ENCODE measurements around the gene ATP10D.
"Not testable (repeated sequence)": the region's sequence is repeated elsewhere in the genome, so short reads cannot be mapped to it uniquely, and the experiment has no call there.

Gene ATP10D

DNA sequence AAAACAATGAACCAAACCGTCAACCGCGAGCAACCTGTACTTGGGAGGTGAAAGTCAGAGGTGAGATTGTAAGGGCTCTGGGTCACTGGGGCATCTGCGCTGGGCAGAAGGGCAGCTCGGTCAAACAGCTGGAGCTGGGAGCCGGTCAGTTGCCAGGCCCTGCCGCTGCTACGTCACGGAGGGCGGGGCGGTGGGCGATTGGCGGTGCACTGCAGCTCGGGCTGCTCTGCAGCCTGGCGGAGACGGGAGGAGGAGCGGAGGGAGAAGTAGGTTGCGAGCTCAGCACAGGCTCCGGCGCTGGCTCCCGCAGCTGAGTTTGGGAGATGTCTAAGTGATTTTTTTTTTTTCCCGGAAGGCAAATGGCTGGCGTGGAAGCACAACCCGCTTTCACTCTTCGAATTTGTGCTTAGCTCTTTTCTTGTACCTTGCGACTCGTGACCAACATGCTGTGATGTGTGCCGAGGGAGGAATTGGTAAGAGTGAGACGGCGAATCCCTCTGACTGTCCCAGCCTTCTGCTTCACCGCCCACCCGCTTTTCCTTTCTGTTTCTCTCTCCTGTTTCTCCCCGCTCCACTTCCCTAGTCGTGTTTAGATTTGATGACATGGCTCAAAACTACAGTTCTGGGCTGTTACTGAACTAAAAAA, at the start of gene ATP10D:
Gene ATP10D (plus strand): TSS at position 229 of the 646 bp plus-strand sequence. CDS start 27,266 bp downstream, outside the sequence.
- DNase-seq (ENCODE audit: low read depth): peak; percentile 64

DNA sequence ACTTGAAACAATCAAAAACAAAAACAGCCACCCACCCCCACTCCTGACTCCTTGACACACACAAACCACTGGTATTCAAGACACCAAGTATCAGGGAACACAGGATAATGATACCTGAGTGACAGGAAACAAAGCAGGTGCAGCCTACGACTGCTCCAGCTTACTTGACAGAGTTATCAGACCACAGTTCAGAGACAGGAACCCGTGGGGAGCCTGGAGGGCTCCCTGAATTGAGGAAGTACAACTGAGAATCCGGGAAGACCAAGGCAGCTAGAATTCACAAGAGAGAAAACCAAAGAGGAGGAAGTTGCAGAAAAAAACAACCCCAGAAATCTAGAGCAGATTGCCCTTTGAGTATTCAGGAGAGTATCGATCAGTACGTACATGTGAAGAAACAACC, 42.1 kb upstream of the ATP10D start:
- DNase-seq (ENCODE audit: low read depth): no peak

DNA sequence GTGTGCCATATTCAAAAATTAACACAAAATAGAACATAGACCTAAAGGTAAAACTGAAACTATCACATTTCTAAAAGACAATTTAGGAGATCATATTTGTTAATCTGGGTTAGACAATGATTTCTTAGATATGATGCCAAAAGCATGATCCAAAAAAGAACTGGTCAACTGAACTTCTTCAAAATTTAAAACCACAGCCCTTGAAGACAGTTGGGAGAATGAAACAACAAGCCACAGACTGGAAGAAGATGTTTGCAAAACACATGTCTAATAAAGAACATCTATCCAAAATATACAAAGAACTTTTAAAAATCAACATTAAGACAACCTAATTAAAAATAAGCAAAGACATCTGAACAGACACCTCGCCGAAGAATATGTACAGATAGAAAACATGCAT, 41.0 kb upstream of the ATP10D start:
- DNase-seq (ENCODE audit: low read depth): no peak

DNA sequence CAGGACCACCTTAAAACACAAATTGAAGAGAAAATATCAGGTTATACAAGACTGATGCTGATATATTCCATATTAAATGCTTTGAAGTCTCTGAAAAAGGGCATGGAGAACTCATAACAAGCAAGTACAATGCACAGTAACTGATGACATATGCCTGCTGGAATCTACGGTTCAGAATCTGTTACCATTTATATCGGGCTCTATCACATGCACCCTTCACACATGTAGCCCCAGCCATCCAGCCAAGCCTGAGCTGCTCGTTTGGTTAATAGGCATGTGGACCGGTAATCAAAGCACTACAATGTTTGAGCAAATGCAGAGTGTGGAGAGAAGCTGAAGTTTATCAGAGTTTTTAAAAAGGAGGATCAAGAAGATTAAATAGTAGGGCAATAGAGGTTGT, 33.4 kb upstream of the ATP10D start:
- no peak for DNase-seq (ENCODE audit: low read depth)

DNA sequence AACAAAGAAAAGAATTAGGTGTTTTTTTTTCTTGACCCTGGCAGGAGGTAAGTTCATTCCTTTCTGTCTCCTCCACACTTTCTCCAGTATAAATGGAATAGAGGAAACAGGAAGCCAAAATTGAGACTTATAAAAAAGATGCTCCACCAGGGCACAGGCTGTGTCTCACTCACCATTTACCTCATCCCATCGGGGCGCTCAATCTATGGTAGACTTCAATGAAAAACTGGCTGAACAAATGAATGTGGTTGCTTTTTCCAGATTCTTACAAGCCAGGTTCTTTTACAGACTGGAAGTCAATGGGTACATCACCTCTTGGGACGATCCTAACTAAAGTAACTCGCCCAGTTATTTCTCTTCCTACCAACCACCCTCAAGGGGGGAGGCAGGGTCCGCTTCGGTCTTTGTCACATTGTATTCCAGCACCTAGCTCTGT, 22.3 kb upstream of the ATP10D start:
- no peak for DNase-seq (ENCODE audit: low read depth)

DNA sequence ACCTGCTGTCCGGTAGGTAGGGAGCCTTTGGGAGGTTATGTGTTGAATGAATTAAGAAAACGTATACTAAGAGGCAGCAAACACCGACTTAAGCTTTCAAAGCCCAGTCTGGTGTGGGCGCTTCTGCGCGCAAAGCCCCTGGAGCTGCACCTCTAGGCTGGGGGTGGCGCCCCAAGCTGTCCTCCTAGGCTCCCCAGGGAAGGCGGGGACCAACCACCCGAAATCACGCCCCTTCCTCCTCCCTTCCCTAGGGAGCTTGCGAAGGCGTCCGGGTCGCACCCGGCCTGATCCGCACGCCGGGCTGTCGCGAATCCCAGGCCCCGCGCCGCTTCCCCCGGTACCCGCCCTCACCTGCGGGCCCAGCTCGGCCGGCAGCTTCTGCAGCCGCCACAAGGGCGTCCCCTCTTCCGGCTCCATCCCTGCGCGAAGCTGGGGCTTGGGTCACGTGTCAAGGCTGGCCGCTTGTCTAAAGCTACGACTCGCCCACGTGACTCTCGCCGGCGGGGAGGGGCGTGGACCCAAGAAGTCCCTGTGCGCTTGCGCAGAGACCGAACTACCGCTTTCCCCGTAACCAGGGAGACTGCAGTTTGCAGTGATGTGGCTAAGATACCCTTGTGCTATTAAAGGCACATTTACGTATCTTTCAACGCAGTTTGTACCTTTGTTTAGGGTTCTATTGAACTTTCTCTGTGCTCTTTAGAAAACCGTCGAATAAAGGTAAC, 21.7 kb upstream of the ATP10D start, which contains the start of gene COMMD8:
Gene COMMD8 (minus strand): TSS at position 468 of the 722 bp plus-strand sequence. CDS start 51 bp downstream, at position 417.
- DNase-seq (ENCODE audit: low read depth): peak; percentile 94

DNA sequence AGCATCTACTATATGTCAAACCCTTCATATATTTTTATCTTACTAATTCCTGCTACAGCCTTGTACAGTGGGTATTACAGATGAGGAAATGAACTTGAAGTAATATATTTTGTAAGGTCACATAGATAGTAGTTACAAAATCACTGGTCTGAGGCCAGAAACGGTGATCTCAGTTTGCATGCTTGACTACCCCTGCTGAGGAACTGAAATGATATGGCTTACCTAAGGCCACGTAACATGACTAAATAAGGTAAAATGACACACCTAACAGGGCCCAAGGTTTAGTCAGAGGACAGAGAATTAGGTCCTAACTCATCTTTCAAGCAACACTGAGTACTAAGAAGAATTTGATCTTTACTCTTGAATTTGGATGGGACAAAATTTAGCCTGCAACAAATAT, 20.1 kb upstream of the ATP10D start:
- no peak for DNase-seq (ENCODE audit: low read depth)

DNA sequence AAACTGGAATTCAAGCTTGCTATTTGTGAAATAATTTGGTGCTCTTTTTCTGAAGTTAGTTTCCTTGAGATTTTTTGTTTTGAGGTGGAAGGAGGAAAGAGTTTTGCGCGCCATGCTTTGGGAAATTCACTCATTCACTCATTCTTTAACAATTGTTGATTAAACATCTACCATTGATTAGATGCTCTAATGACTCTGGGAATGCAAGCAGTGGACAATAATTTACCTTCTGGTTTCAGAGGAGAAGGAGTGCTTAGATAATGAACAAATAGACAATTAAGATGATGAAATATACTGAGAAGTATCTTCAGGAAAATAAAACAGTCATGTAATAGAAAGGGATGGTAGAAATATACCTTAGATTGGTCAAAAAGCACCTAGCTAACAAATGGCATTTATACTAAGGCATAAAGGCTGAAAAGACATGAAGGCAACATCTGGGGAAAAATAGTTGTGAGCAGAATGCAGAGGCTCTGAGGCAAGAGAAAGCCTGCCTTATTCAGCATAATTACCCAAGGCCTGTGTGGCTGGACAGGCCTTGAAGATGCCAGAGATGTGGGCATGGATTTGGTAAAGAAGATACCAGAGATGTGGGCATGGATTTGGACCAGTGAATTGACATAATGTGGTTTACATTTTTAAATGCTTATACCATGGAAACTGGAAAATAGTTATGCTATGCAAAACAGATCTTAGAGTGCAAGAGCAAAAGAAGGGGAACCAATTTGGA, 18.9 kb upstream of the ATP10D start:
- DNase-seq (ENCODE audit: low read depth): no peak

DNA sequence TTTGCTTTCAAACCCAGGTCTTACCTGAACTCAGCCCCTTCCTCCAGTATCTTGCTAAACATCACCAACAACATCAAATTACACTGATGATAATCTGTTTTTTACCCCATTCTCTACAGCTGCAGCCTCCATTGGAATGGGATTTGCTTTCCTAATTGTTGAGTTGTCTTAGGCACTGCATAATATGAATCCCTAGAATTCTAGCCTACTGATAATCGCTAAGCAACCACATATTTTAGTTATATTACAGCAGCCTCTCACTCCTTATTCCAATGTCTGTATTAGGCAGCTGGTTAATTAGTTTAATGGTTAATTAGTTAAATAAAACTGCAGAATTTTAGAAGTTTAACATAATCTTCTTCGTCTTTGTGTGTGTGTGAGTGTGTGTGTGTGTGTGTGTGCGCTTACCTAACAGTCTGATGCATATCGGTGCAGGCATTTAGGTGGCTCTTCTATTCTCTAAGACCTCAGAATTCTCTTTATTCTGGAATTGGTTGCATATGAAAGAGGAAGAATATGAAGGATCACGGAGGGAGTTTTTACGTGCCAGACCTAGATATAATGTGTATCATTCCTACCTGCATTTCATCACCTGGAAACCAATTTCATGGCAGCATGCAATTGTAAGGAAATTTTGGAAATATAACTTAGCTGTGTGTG, 16.2 kb upstream of the ATP10D start:
- DNase-seq (ENCODE audit: low read depth): no peak

DNA sequence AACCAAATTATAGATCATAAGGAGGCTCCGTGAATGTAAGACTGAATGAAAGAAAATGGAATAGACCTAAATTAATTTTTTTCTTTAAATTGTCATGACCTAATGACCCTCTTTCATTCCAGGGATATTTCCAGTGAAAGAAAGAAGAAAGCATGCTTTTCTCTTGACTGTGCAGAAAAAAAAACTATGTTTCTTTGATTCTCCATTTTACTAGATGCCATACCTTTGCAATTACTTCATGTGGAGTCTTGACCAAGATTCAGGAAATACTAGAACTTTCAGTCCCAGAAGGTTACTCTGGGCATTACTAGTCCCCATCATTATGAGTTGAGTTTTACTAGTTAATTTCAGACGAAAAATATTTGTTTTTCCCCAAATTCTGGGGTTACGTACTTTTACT, 15.1 kb upstream of the ATP10D start:
- DNase-seq (ENCODE audit: low read depth): no peak

DNA sequence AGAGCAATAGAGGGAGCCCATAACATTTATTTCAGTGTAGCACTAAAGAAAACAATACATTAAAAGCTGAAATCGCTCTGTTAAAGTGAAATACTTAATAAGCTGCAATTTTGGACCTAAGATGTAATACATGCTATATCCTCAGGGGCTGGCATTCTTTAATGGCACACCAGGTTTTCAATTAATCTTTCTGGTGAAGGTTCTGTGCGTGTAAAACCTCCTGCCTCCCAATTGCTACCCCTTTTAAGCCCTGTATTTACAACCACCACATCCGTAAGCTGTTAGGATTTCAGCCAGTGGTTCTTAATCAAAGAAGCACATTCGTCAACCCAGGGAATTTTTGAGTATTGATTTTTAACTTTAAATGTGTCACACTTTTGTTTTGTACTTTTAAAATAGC, 14.0 kb upstream of the ATP10D start:
- DNase-seq (ENCODE audit: low read depth): no peak

DNA sequence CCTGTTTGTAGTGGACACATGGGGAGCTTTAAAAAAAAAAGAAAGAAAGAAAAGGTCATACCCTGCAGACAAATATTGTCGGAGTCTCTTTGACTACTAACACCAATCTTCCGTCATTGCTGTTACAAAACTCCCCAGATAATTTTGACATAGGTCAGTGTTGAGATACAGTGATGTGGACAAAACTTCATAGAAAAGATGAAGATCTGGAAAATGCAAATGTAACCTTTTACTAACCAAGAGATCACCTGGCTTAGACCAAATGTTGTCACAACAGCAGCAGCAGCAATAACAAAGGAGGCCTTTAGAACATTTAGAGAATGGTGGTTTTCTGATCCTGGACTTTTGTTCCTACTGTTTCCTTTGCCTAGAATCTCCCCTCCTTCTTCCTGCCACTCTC, 13.5 kb upstream of the ATP10D start:
- DNase-seq (ENCODE audit: low read depth): no peak

DNA sequence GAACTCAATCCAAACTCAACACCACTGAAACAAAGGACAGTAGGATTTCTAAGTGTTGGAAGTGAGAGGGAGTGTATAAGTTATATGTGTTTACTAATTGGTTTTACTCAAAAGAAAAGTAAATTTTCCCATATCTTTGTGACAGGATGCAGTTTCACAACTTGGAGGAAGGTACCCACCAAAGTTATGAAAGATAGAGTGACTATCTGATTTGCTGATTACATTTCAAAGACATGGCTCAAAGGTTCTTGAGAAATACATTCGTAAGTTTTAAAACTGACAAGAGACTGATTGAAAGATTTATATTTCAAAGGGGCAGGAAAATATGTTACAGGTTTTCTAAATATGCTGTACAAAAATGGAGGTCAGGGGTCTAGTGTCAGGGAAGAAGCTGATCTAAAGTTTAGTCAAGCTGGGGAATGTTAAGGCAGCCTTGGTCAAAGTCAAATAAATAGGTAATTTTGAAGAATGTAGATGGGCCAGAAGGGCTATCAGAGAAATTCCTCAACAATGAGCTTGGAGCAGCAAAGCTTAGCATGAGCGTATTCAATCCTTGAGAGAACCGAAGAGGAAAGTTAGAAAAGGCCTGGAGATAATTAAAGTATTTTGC, 11.8 kb upstream of the ATP10D start:
- DNase-seq (ENCODE audit: low read depth): no peak

DNA sequence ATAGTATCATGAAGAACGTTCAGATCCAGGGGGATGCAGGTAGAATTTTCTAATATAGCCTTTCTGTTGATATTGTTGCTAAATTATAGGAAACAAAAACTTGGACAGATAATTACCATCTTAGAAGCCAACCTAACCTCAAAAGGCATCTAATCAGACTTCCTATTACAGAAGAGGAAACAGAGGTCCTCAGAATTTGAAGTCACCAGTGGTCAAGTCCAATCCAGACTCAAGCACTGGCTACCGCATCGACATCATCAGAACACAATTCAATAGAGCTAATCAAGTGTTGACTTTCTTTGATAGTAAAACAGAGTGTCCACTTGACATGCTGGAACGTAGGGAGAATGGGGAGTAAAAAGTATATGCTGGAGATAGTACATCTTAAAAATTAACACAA, 10.3 kb upstream of the ATP10D start:
- no peak for DNase-seq (ENCODE audit: low read depth)

DNA sequence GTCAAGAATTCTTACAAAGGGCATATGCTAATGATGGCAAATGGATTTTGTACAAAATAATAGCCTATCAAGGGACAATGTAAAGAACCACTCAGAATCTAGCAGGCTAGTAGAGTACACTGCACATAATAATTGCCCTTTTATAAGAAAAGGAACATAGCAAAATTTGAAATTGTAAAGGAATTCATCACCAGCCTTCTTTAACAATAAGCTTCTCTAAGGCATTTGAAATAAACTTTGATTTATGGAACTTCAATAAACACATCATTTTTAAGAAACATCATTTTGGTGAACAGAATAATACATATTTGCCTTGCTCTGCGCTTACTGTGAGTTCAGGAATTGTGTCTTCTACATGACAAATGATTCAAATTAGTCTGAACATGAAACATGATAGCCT, 9.7 kb upstream of the ATP10D start:
- no peak for DNase-seq (ENCODE audit: low read depth)

DNA sequence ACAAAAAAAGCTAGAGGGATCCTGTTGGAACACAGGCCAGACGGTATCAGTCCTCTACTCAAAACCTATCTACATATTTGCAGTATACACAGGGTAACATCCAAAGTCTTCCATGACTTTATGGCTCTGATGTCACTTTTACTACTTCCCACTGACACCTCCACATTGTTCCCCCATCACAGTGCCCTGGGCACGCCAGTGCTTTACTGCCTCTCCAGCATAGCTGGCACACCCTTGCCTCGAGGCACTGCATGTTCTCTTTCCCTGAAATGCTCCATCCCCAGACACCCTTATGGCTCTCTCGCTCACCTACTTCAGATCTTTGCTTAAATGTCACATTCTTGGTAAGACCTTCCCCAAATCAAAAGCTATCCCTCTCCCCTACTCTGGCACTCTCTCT, 6.3 kb upstream of the ATP10D start:
- no peak for DNase-seq (ENCODE audit: low read depth)

DNA sequence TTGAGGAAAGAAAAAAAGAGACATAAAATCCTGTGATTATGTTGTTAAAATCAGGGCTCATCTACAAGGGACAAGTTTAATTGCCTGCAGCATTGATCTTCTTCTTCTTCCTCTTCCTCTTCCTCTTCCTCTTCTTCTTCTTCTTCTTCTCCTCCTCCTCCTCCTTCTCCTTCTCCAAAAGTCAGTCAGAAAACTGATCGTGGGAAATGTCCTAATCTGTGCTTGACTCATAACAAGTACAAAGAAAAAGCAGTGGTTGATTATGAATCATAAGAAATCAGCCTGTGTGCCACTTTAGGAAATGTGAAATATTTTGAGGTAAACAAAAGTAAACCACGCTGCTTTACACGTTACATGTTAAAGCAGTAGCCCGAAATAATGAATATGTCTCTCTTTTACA, 2.7 kb upstream of the ATP10D start:
- no peak for DNase-seq (ENCODE audit: low read depth)

DNA sequence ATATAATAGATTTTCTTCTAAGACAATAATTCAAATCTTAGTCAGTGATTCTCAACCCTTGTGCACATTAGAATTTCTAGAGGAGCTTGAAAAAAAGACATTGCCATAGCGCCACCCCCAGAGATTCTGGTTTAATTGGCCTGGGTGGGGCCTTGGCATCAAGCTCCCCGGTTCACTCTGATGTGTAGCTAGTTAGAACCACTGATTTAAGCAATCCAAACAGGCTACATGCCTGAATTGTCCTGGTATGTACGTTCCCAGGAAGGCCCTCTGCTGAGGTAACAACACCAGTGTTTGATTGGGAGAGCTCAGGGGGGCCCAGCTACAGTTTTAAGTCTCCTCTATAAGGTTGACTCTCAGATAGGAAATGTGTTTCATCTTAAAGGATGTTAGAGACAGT, 1.3 kb upstream of the ATP10D start:
- DNase-seq (ENCODE audit: low read depth): no peak

DNA sequence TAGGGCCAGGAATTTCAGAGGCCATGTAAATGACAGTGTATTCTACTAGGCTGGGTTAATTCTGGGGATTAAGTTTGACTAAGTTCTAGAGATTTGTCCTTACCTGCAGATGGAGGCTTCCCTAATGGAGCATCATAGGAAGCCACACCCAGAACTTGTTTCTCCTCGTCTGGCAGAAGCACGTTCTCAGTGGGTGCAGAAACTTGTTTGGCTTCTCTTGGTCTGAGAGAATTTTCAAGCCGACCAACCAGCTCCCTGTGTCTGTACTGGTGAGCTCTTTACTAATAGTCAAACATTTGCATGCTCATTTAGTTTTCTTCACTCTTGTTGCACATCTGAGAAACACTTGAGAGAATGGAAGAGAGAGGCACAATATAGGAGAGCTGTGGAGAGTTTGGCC, 907 bp upstream of the ATP10D start:
- no peak for DNase-seq (ENCODE audit: low read depth)

DNA sequence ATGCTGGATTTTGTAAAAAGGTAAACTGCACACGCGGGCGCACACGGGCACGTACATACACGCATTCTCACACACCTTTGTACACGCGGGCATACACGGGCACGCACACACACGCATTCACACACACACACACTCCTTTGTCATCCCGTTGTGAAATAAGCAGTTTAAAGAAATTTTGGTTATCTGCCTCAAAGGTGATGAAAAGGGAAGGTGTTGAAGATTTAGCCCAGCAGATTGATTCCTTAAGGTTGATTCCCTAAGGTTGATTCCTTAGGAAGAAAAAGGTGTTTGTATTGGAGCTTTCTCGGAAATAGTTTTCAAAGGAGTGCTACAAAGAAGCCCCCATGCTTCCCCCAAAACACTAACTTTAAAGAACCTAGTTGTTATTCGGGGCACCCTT, 693 bp downstream of the ATP10D start:
- DNase-seq (ENCODE audit: low read depth): no peak

DNA sequence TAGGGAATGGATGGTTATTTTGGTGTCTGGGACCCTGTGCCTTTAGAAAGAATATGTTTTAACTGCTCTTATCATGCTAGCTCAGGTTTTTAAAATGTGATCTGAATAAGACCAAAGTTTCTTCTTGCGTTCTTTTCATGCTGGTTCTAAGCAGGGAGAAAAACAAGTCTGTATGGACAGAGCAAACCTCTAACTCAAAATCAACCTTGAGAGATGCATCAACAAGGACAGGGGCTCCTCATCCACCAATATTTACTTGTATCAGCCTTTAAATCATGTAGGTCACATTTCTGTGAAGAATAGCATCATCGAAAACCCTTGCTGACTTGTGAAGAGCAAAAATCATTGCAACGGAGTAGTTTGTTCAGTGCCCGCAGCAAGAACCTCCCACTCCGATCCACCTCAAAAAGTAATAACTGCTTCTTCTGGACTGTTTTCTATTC, 1.2 kb downstream of the ATP10D start:
- DNase-seq (ENCODE audit: low read depth): no peak

DNA sequence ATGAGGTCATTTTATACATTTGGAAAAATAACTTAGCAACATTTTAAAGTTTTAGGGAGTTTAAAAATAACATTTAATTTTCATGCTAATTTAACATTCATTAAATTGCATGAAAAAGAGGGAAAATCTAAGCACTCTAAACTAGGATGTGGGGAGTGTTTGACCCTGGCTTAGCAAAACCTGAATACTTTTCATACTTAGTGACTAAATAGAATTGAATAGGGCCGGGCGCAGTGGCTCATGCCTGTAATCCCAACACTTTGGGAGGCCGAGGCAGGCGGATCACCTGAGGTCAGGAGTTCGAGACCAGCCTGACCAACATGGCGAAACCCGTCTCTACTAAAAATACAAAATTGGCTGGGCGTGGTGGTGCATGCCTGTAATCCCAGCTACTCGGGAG, 1.7 kb downstream of the ATP10D start:
- not testable (repeated sequence) for DNase-seq (ENCODE audit: low read depth)
